ENCODE results near the gene CD81. TPM values are rescaled to one million over a fixed set of nuclear protein-coding genes. Genes with fewer than 3 reads are reported as not detected.
"Not testable (repeated sequence)": the region's sequence is repeated elsewhere in the genome, so short reads cannot be mapped to it uniquely, and the experiment has no call there.

Gene CD81
- total and polyA plus RNA-seq, 9 of the 15 experiments (the other 6 are each of a cell fraction or from before 2014, with no cell fraction given) = 2.4 to 189 (median 61.7) TPM

GRCh38 chr11:2331404-2331803, 45.7 kb upstream of the CD81 start (continued):
- TF ChIP-seq, protein P1, sequence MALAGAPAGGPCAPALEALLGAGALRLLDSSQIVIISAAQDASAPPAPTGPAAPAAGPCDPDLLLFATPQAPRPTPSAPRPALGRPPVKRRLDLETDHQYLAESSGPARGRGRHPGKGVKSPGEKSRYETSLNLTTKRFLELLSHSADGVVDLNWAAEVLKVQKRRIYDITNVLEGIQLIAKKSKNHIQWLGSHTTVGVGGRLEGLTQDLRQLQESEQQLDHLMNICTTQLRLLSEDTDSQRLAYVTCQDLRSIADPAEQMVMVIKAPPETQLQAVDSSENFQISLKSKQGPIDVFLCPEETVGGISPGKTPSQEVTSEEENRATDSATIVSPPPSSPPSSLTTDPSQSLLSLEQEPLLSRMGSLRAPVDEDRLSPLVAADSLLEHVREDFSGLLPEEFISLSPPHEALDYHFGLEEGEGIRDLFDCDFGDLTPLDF (CRISPR knock-in tag; IDR thresholded peaks at IDR 0.05) = no peak
- TF ChIP-seq ZBTB43 (CRISPR knock-in tag; IDR thresholded peaks at IDR 0.05) = no peak

- H3K4me3 ChIP-seq; FAIRE-seq; ATAC-seq; H4K20me1 ChIP-seq (replicated peaks; ENCODE audit: control insufficient read depth, insufficient read depth, low read length); H3K27ac ChIP-seq (ENCODE audit: extremely low read depth, low read depth, low read length); H3K4me1 ChIP-seq (replicated peaks in 1 of 2; ENCODE audit: control insufficient read depth in 2 of 2, insufficient read depth in 2 of 2, low read length in 2 of 2); H3K4me2 ChIP-seq (ENCODE audit: insufficient read depth, low read length); H3K9me3 ChIP-seq (replicated peaks; ENCODE audit: control insufficient read depth, insufficient read depth, low read depth, low read length); CTCF ChIA-PET (ENCODE audit: low intra/inter-chr PET ratio); H3K79me2 ChIP-seq (ENCODE audit: control insufficient read depth, insufficient read depth, low read length); in situ Hi-C loops (cut with MboI); H3K9ac ChIP-seq (ENCODE audit: insufficient read depth in 1 of 2, low read depth in 2 of 2, low read length in 2 of 2); H2AFZ ChIP-seq (ENCODE audit: low read depth, low read length); DNase-seq (ENCODE audit: extremely low read depth in 1 of 4, low spot score in 3 of 4); intact Hi-C loops (cut with micrococcal nuclease); H3K9me1 ChIP-seq (ENCODE audit: control insufficient read depth, insufficient read depth, low read length); POLR2A ChIA-PET; BruUV-seq (replicated peaks); H3K36me3 ChIP-seq (ENCODE audit: control insufficient read depth, insufficient read depth, low read length): not testable (repeated sequence)
- peaks cover 25 to 48% of the 10 kb centered on the region in 2 experiments for H3K27me3 ChIP-seq (ENCODE audit: control insufficient read depth in 2 of 2, insufficient read depth in 2 of 2, low read length in 2 of 2)
- WGBS (ENCODE audit: insufficient coverage, low coverage, missing lambda C conversion rate) = 0% methylated on average over 1 of the region's 29 CpGs
Observed at GRCh38 chr11:2332569-2332968, 44.5 kb upstream of the CD81 start.

- DNase-seq (ENCODE audit: extremely low read depth in 1 of 4, low spot score in 3 of 4); POLR2A ChIA-PET; intact Hi-C loops (cut with micrococcal nuclease); H3K27ac ChIP-seq (ENCODE audit: extremely low read depth, low read depth, low read length); H3K9me3 ChIP-seq (replicated peaks; ENCODE audit: control insufficient read depth, insufficient read depth, low read depth, low read length); H3K4me2 ChIP-seq (ENCODE audit: insufficient read depth, low read length); H2AFZ ChIP-seq (ENCODE audit: low read depth, low read length); H3K36me3 ChIP-seq (ENCODE audit: control insufficient read depth, insufficient read depth, low read length); H4K20me1 ChIP-seq (replicated peaks; ENCODE audit: control insufficient read depth, insufficient read depth, low read length); H3K4me3 ChIP-seq; H3K9me1 ChIP-seq (ENCODE audit: control insufficient read depth, insufficient read depth, low read length); ATAC-seq; in situ Hi-C loops (cut with MboI); H3K9ac ChIP-seq (ENCODE audit: insufficient read depth in 1 of 2, low read depth in 2 of 2, low read length in 2 of 2); CTCF ChIA-PET (ENCODE audit: low intra/inter-chr PET ratio); H3K79me2 ChIP-seq (ENCODE audit: control insufficient read depth, insufficient read depth, low read length); BruUV-seq (replicated peaks); H3K4me1 ChIP-seq (replicated peaks in 1 of 2; ENCODE audit: control insufficient read depth in 2 of 2, insufficient read depth in 2 of 2, low read length in 2 of 2); FAIRE-seq: not testable (repeated sequence)
- H3K27me3 ChIP-seq (ENCODE audit: control insufficient read depth in 2 of 2, insufficient read depth in 2 of 2, low read length in 2 of 2) = peaks cover 21 to 45% of the 10 kb centered on the region in 2 experiments
- WGBS (ENCODE audit: insufficient coverage, low coverage, missing lambda C conversion rate) = 0% methylated on average over 1 of the region's 4 CpGs
Observed at GRCh38 chr11:2333486-2334205, 43.5 kb upstream of the CD81 start.

DNA sequence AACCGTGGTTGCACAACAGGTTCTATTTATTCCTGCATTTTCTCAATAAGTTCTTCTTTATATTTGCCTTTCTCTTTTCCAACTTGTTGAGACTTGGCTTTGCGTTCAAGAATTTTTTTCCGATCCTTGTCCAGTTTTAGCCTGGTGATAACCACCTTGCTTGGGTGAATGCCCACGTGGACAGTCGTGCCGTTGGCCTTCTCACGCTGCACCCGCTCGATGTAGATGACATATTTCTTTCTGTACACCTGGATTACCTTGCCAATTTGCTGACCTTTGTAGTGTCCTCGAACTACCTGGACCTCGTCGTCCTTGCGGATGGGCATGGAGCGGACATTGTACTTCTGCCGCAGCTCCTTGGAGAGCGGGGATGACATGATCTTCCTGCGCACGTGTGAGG, 41.8 kb upstream of the CD81 start:
- in situ Hi-C loops (cut with MboI); H3K4me3 ChIP-seq; BruUV-seq (replicated peaks): not testable (repeated sequence)

More for the DNA sequence above, 41.8 kb upstream of the CD81 start:
- FAIRE-seq; H3K9me3 ChIP-seq (replicated peaks; ENCODE audit: control insufficient read depth, insufficient read depth, low read depth, low read length); H3K4me1 ChIP-seq (replicated peaks in 1 of 2; ENCODE audit: control insufficient read depth in 2 of 2, insufficient read depth in 2 of 2, low read length in 2 of 2); ATAC-seq; H3K9ac ChIP-seq (ENCODE audit: insufficient read depth in 1 of 2, low read depth in 2 of 2, low read length in 2 of 2); H3K9me1 ChIP-seq (ENCODE audit: control insufficient read depth, insufficient read depth, low read length); POLR2A ChIA-PET; H3K27ac ChIP-seq (ENCODE audit: extremely low read depth, low read depth, low read length); H3K79me2 ChIP-seq (ENCODE audit: control insufficient read depth, insufficient read depth, low read length); H4K20me1 ChIP-seq (replicated peaks; ENCODE audit: control insufficient read depth, insufficient read depth, low read length); CTCF ChIA-PET (ENCODE audit: low intra/inter-chr PET ratio); H3K4me2 ChIP-seq (ENCODE audit: insufficient read depth, low read length); H2AFZ ChIP-seq (ENCODE audit: low read depth, low read length); DNase-seq (ENCODE audit: extremely low read depth in 1 of 4, low spot score in 3 of 4); H3K36me3 ChIP-seq (ENCODE audit: control insufficient read depth, insufficient read depth, low read length); intact Hi-C loops (cut with micrococcal nuclease): not testable (repeated sequence)
- peaks cover 16 to 31% of the 10 kb centered on the region in 2 experiments for H3K27me3 ChIP-seq (ENCODE audit: control insufficient read depth in 2 of 2, insufficient read depth in 2 of 2, low read length in 2 of 2)
- WGBS (ENCODE audit: insufficient coverage, low coverage, missing lambda C conversion rate) = 20% methylated on average over 9 of the region's 18 CpGs
